ENCODE results near the gene EDC4.

DNA sequence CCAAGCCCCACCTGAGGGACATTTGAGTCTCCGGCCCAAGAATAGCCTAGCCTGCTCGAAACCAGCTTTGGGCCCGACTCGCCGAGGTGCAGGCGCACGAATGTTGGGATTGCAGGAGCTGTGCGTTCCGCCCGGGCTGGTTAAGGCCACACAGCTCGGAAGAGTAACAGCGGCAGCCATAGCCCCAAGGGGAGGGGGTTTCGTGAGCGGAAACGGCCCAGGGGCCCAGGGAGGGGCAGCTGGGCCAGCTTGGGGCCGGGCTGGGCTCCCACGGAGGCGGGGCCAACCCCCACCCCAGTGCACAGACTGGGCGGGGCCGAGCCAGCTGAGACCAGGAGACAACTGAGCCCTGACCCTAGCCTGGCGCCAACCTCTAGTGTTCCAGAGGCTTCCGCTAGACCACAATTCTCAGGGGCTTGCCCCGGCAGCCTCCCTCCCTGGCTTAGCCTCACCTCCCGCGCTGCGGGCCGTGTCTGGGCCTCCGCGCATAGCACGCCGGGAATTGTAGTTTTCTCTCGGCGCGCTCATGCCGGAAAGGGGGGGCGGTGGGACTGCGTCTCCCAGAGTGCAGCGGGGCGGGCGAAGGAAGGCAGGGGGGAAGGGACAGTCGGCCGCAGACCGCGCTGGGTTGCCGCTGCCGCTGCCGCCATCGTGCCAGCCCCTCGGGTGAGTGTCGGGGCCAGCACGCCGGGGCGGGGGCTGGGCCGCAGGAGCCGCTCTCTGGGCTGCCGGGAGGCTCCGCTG is 26.4 kb upstream of the EDC4 start, which contains the start of gene NUTF2:
- TF ChIP-seq, protein P1, sequence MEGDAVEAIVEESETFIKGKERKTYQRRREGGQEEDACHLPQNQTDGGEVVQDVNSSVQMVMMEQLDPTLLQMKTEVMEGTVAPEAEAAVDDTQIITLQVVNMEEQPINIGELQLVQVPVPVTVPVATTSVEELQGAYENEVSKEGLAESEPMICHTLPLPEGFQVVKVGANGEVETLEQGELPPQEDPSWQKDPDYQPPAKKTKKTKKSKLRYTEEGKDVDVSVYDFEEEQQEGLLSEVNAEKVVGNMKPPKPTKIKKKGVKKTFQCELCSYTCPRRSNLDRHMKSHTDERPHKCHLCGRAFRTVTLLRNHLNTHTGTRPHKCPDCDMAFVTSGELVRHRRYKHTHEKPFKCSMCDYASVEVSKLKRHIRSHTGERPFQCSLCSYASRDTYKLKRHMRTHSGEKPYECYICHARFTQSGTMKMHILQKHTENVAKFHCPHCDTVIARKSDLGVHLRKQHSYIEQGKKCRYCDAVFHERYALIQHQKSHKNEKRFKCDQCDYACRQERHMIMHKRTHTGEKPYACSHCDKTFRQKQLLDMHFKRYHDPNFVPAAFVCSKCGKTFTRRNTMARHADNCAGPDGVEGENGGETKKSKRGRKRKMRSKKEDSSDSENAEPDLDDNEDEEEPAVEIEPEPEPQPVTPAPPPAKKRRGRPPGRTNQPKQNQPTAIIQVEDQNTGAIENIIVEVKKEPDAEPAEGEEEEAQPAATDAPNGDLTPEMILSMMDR (IDR thresholded peaks at IDR 0.05 in 2 of 3, conservative IDR thresholded peaks at IDR 0.05 in 1 of 3; ENCODE audit: borderline replicate concordance in 1 of 3, insufficient read depth in 1 of 3, low read depth in 2 of 3, low read length in 2 of 3): no peak
- TF ChIP-seq, protein P2, sequence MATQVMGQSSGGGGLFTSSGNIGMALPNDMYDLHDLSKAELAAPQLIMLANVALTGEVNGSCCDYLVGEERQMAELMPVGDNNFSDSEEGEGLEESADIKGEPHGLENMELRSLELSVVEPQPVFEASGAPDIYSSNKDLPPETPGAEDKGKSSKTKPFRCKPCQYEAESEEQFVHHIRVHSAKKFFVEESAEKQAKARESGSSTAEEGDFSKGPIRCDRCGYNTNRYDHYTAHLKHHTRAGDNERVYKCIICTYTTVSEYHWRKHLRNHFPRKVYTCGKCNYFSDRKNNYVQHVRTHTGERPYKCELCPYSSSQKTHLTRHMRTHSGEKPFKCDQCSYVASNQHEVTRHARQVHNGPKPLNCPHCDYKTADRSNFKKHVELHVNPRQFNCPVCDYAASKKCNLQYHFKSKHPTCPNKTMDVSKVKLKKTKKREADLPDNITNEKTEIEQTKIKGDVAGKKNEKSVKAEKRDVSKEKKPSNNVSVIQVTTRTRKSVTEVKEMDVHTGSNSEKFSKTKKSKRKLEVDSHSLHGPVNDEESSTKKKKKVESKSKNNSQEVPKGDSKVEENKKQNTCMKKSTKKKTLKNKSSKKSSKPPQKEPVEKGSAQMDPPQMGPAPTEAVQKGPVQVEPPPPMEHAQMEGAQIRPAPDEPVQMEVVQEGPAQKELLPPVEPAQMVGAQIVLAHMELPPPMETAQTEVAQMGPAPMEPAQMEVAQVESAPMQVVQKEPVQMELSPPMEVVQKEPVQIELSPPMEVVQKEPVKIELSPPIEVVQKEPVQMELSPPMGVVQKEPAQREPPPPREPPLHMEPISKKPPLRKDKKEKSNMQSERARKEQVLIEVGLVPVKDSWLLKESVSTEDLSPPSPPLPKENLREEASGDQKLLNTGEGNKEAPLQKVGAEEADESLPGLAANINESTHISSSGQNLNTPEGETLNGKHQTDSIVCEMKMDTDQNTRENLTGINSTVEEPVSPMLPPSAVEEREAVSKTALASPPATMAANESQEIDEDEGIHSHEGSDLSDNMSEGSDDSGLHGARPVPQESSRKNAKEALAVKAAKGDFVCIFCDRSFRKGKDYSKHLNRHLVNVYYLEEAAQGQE (IDR thresholded peaks at IDR 0.05; ENCODE audit: low read depth): no peak
- no peak for TF ChIP-seq EZH2 (IDR thresholded peaks at IDR 0.05)
- TF ChIP-seq RAD21 (IDR thresholded peaks at IDR 0.05; ENCODE audit: low read depth): no peak
- TF ChIP-seq CEBPB (IDR thresholded peaks at IDR 0.05; ENCODE audit: low read depth): no peak
- TF ChIP-seq POLR2AphosphoS5 (IDR thresholded peaks at IDR 0.05; ENCODE audit: low read depth, low read length): peak; percentile 78
- peak; percentile 76 for TF ChIP-seq YY1 (IDR thresholded peaks at IDR 0.05; ENCODE audit: extremely low read depth, insufficient replicate concordance, low read depth, low read length)
